GM23248 (cell line): ENCODE measurements around the gene RPP25L.

ENCODE experiments used
- EZH2 ChIP-seq: fragments of 200-600 bp; sonication (generic); IDR thresholded peaks from 2 replicates; pipeline ENCODE4 v1.6.1; 2018; ENCODE audit warnings: antibody characterized with exemption, mild to moderate bottlenecking; ENCODE audit not compliant: insufficient read depth, poor library complexity, severe bottlenecking
- EZH2phosphoT487 ChIP-seq: fragments of 200-600 bp; sonication (generic); IDR thresholded peaks from 2 replicates; pipeline ENCODE4 v1.6.1; 2018; ENCODE audit warnings: antibody characterized with exemption, moderate library complexity, mild to moderate bottlenecking, low read depth; ENCODE audit not compliant: insufficient read depth

DNA sequence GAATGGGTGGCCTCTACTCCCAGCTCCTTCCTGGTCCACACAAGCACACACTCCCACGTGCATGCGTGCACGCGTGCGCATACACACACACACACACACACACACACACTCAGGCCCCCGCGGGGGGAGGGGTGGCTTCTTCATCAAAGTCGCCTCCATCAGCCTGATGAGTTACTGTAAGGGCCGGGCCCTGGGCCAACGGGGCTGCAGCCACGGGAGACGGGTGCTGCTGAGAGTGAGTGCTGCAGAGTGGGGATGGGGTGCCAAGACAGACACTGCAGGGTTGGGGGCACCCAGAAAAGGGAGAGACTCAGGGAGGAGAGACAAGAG lies 40.5 kb downstream of the RPP25L start:
- TF ChIP-seq EZH2 (no peak), EZH2phosphoT487 (no peak)
